Choroid plexus epithelial cell (primary cell): ENCODE data around the gene APLN.

Source experiments
- DNase-seq: peaks from one replicate; pipeline ENCODE4 v3.0.0-alpha.2; 2010; ENCODE audit warnings: low read depth
- H3K4me3 ChIP-seq: 2 replicates; pipeline ENCODE4 v1.5.1; 2011; ENCODE audit warnings: low read depth, mild to moderate bottlenecking, control low read depth, low read length, moderate library complexity
- CTCF ChIP-seq: conservative IDR thresholded peaks from 2 replicates; pipeline ENCODE4 v1.5.1; 2011; ENCODE audit warnings: low read depth, mild to moderate bottlenecking, control low read depth, inconsistent platforms, low read length, moderate library complexity

The APLN gene

GRCh38 chrX:129599499-129599898 is 55.3 kb downstream of the APLN start:
- DNase-seq, result no peak
- no peak overlapping the region for H3K4me3 ChIP-seq
- no peak for TF ChIP-seq CTCF

GRCh38 chrX:129597905-129598304 is 56.9 kb downstream of the APLN start:
- DNase-seq, result no peak
- H3K4me3 ChIP-seq, result no peak overlapping the region
- no peak for TF ChIP-seq CTCF

- no peak overlapping the region for H3K4me3 ChIP-seq
- DNase-seq, result no peak
- no peak for TF ChIP-seq CTCF
Measured at GRCh38 chrX:129596077-129596476, 58.7 kb downstream of the APLN start.
